IPS DF 4.7 (cell line): ENCODE data around the gene MUC5AC.
"Not testable (repeated sequence)": the region's sequence is repeated elsewhere in the genome, so short reads cannot be mapped to it uniquely, and the experiment has no call there.

Source experiments
- DNase-seq: peaks from one replicate; pipeline ENCODE4 v3.0.0-alpha.2; 2013; ENCODE audit warnings: low spot score; ENCODE audit errors: extremely low read depth

Gene MUC5AC

GRCh38 chr11:1234054-1234720 lies 76.4 kb downstream of the MUC5AC start:
- no peak for DNase-seq

GRCh38 chr11:1234771-1235305 lies 77.1 kb downstream of the MUC5AC start:
- no peak for DNase-seq

DNA sequence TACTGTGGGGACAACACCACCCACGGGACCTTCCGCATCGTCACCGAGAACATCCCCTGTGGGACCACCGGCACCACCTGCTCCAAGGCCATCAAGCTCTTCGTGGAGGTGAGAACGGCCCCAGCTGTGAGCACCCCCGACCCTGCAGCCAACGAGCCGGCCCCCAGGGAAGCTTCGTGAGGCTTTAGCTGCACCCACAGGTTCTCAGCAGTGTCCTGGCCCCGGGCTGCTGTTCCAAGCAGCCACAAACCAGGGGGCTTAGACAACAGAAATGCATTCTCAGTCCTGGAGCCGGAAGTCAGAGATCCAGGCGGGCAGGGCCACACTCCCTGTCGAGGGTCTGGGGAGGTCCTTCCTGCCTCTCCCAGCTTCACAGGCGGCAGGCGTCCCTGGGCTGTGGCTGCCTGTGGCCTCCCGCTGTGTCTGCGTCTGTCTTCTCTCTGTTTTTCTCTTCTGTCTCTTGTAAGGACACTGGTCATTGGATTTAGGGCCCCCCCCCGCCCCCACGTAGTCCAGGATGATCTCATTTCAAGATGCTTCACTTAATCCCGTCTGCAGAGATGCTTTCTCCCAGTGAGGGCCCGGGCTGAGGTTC lies 77.7 kb downstream of the MUC5AC start:
- DNase-seq: no peak

GRCh38 chr11:1235901-1236315 lies 78.2 kb downstream of the MUC5AC start:
- DNase-seq: no peak

DNA sequence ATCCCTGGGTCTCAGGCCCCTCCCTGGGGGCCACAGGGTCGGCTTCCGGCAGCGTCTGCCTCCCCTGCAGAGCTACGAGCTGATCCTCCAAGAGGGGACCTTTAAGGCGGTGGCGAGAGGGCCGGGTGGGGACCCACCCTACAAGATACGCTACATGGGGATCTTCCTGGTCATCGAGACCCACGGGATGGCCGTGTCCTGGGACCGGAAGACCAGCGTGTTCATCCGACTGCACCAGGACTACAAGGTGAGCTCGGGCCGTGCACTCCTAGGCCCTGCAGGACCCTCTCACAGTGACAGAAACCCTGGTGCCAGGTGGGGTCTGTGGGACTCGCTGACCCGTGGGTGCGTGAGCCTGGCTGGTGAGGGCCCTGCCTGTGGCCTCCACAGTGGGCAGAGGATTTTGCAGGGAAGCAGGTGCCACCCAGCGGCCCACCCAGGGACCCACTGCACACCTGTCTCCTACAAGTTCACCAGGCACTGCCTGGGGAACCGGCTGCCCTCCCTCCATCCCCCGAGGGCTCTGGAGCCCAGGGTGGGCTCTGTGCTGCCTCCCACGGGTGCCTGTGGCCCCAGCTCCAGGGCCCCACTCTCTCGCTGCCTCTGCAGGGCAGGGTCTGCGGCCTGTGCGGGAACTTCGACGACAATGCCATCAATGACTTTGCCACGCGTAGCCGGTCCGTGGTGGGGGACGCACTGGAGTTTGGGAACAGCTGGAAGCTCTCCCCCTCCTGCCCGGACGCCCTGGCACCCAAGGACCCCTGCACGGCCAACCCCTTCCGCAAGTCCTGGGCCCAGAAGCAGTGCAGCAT lies 78.8 kb downstream of the MUC5AC start:
- DNase-seq: no peak

DNA sequence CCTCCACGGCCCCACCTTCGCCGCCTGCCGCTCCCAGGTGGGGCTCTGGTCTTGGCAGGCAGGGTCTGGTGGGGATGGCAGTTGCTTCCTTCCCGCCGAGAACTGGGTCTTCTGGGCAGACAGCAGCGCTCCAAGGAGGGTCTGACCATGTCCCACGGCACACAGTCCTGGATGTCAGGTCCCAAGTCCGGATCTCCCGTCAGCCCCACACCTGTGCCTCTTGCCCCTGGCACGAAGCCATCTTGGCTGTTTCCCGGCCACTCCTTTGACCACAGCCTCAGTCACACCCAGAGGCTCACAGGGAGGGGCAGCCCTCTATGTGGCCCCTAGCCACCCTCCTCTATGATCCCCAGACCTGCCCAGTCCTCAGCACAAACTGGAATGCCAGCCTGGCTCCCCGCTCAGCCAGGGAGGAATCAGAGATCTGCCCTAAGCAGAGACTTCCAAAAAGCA lies 79.4 kb downstream of the MUC5AC start:
- no peak for DNase-seq

DNA sequence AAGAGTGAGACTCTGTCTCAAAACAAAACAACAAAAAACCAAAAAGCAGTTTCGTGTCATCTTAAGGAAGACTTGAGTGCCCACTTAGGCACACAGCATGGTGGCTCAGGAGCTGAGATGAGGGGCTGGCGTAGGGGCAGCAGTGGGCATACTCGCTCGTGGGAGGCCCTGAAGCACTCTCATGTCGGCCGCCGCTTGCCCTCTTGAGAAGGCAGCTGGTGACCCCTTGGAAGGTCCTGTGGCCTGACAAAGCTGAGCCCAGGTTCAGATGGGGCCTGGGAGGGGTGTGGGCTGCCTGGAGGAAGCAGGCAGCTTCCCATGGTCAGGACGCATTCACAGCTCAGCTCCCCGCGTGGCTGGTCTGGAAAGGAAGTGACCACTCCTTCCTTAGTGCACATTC lies 80.1 kb downstream of the MUC5AC start:
- no peak for DNase-seq

- no peak for DNase-seq
These were observed 81.2 kb downstream of the MUC5AC start for GRCh38 chr11:1238767-1239595.

GRCh38 chr11:1239596-1240205 lies 81.9 kb downstream of the MUC5AC start:
- no peak for DNase-seq

DNA sequence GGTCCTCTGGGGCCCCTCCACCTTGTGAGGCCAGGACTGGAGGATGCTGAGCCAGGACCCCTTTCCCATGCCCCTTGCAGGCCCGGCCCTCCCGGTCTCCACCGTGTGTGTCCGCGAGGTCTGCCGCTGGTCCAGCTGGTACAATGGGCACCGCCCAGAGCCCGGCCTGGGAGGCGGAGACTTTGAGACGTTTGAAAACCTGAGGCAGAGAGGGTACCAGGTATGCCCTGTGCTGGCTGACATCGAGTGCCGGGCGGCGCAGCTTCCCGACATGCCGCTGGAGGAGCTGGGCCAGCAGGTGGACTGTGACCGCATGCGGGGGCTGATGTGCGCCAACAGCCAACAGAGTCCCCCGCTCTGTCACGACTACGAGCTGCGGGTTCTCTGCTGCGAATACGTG lies 83.0 kb downstream of the MUC5AC start:
- no peak for DNase-seq

DNA sequence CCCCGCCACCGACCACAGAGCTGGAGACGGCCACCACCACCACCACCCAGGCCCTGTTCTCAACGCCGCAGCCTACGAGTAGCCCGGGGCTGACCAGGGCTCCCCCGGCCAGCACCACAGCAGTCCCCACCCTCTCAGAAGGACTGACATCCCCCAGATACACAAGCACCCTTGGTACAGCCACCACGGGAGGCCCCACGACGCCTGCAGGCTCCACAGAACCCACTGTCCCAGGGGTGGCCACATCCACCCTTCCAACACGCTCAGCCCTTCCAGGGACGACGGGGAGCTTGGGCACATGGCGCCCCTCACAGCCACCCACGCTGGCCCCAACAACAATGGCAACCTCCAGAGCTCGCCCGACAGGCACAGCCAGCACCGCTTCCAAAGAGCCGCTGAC lies 84.0 kb downstream of the MUC5AC start:
- no peak for DNase-seq

GRCh38 chr11:1242289-1242688 lies 84.5 kb downstream of the MUC5AC start:
- no peak for DNase-seq

DNA sequence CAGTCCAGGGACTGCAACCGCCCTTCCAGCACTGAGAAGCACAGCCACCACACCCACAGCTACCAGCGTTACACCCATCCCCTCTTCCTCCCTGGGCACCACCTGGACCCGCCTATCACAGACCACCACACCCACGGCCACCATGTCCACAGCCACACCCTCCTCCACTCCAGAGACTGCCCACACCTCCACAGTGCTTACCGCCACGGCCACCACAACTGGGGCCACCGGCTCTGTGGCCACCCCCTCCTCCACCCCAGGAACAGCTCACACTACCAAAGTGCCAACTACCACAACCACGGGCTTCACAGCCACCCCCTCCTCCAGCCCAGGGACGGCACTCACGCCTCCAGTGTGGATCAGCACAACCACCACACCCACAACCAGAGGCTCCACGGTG lies 85.0 kb downstream of the MUC5AC start:
- not testable (repeated sequence) for DNase-seq

- DNase-seq: not testable (repeated sequence)
These were observed 85.8 kb downstream of the MUC5AC start for GRCh38 chr11:1243521-1243920.

- DNase-seq: not testable (repeated sequence)
These were observed 86.8 kb downstream of the MUC5AC start for GRCh38 chr11:1244557-1244956.

DNA sequence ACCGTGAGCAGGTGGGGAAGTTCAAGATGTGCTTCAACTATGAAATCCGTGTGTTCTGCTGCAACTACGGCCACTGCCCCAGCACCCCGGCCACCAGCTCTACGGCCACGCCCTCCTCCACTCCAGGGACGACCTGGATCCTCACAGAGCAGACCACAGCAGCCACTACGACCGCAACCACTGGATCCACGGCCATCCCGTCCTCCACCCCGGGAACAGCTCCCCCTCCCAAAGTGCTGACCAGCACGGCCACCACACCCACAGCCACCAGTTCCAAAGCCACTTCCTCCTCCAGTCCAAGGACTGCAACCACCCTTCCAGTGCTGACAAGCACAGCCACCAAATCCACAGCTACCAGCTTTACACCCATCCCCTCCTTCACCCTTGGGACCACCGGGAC lies 88.0 kb downstream of the MUC5AC start:
- DNase-seq: not testable (repeated sequence)

GRCh38 chr11:1246301-1246700 lies 88.5 kb downstream of the MUC5AC start:
- not testable (repeated sequence) for DNase-seq

GRCh38 chr11:1247026-1247425 lies 89.3 kb downstream of the MUC5AC start:
- not testable (repeated sequence) for DNase-seq

DNA sequence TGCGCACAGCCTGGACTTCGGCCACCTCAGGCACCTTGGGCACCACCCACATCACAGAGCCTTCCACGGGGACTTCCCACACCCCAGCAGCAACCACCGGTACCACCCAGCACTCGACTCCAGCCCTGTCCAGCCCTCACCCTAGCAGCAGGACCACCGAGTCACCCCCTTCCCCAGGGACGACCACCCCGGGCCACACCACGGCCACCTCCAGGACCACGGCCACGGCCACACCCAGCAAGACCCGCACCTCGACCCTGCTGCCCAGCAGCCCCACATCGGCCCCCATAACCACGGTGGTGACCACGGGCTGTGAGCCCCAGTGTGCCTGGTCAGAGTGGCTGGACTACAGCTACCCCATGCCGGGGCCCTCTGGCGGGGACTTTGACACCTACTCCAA lies 91.2 kb downstream of the MUC5AC start:
- DNase-seq: not testable (repeated sequence)

DNA sequence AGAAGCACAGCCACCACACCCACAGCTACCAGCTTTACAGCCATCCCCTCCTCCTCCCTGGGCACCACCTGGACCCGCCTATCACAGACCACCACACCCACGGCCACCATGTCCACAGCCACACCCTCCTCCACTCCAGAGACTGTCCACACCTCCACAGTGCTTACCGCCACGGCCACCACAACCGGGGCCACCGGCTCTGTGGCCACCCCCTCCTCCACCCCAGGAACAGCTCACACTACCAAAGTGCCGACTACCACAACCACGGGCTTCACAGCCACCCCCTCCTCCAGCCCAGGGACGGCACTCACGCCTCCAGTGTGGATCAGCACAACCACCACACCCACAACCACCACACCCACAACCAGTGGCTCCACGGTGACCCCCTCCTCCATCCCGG lies 92.7 kb downstream of the MUC5AC start:
- DNase-seq: not testable (repeated sequence)
